GM10248 (cell line): ENCODE measurements around the gene MTHFR.

Source experiments
- CTCF ChIA-PET: fragments of 300-600 bp; sonication (Branson Sonifier 250); formaldehyde crosslinking; extraction: SDS; loops from one replicate; lab custom pipeline; 2021; ENCODE audit warnings: antibody characterized with exemption; lab: Yijun Ruan, JAX
- POLR2A ChIA-PET: fragments of 350-650 bp; sonication (Branson Sonifier 250); formaldehyde crosslinking; extraction: SDS; loops from one replicate; lab custom pipeline; 2020; ENCODE audit warnings: antibody characterized with exemption; lab: Yijun Ruan, JAX
- DNase-seq: peaks from one replicate; pipeline ENCODE4 v3.0.0; 2012; ENCODE audit errors: extremely low spot score
- CTCF ChIP-seq: IDR thresholded peaks from 2 replicates; pipeline ENCODE4 v1.5.1; 2012; ENCODE audit warnings: mild to moderate bottlenecking, low read depth; ENCODE audit errors: extremely low read depth, missing control alignments, control extremely low read depth

The MTHFR gene

GRCh38 chr1:11782127-11782708 lies 23.5 kb downstream of the MTHFR start:
- ChIA-PET CTCF (interaction anchor here (1.1 to 1.8 kb wide), 3 partner anchors 21 to 1288 kb away, joined by 3 to 4 read pairs (median 3); partner anchors contain the start of gene FBXO6), POLR2A (no interaction called here)
- no peak for TF ChIP-seq CTCF
- no peak for DNase-seq

GRCh38 chr1:11781297-11781696 lies 24.5 kb downstream of the MTHFR start:
- POLR2A ChIA-PET = no interaction called here
- CTCF ChIA-PET = interaction anchor here (0.9 to 1.8 kb wide), 3 partner anchors 12 to 186 kb away, joined by 3 to 4 read pairs (median 4); no protein-coding TSS in a partner anchor

GRCh38 chr1:11780380-11781147 lies 25.2 kb downstream of the MTHFR start:
- POLR2A ChIA-PET = no interaction called here
- CTCF ChIA-PET = interaction anchor here (0.9 to 1.8 kb wide), 3 partner anchors 13 to 187 kb away, joined by 3 to 4 read pairs (median 4); no protein-coding TSS in a partner anchor
- TF ChIP-seq CTCF = no peak

More at GRCh38 chr1:11781297-11781696, 24.5 kb downstream of the MTHFR start:
- no peak for TF ChIP-seq CTCF
- DNase-seq = no peak

GRCh38 chr1:11779715-11780379 lies 25.9 kb downstream of the MTHFR start:
- DNase-seq = no peak
- CTCF ChIA-PET = no interaction called here
- TF ChIP-seq CTCF = no peak
- POLR2A ChIA-PET = no interaction called here

More at GRCh38 chr1:11780380-11781147, 25.2 kb downstream of the MTHFR start:
- no peak for DNase-seq

- ChIA-PET CTCF (interaction anchor here (1.1 kb wide), 1 partner anchor 741 kb away, joined by 3 read pairs; no protein-coding TSS in a partner anchor), POLR2A (no interaction called here)
- no peak for TF ChIP-seq CTCF
- DNase-seq = no peak
These were observed 26.7 kb downstream of the MTHFR start for GRCh38 chr1:11778844-11779623.
